B cell (primary cell): ENCODE data around the gene BNIP2. TPM values are rescaled to one million over a fixed set of nuclear protein-coding genes. Genes with fewer than 3 reads are reported as not detected.

Experiments used
- ATAC-seq: fragments of 200-7000 bp; cut with Tn5 transposase; one replicate; pipeline ENCODE4 v1.10.0; 2021; ENCODE audit warnings: low read depth, mild to moderate bottlenecking, moderate number of reproducible peaks, moderate library complexity
- CTCF ChIA-PET: fragments of 350-600 bp; sonication (Branson Sonifier 250); formaldehyde crosslinking; loops from one replicate; lab custom pipeline; 2021; ENCODE audit warnings: antibody characterized with exemption, inconsistent platforms; lab: Charles Lee
- POLR2A ChIA-PET: fragments of 350-600 bp; sonication (Branson Sonifier 250); formaldehyde crosslinking; loops from one replicate; lab custom pipeline; 2021; ENCODE audit warnings: antibody characterized with exemption; lab: Charles Lee
- DNase-seq: peaks from one replicate; pipeline ENCODE4 v3.0.0; 2013
- H2AFZ ChIP-seq: 2 replicates; pipeline ENCODE4 v1.6.1; 2012; ENCODE audit warnings: mild to moderate bottlenecking, low read depth, low read length; ENCODE audit not compliant: insufficient read depth, poor library complexity, severe bottlenecking
- H3K27ac ChIP-seq, 2 donors: 1 replicate in 1 of 2; 2 replicates in 1 of 2; pipeline ENCODE4 v1.5.1; 2012 to 2013; ENCODE audit warnings: low read length in 2 of 2, mild to moderate bottlenecking in 2 of 2, moderate library complexity in 1 of 2
- H3K27me3 ChIP-seq, 4 experiments: fragments of 200-600 bp in 1 of 4; sonication (generic) in 1 of 4; replicated peaks in 1 of 4; 1 replicate in 2 of 4; 2 replicates in 2 of 4; pipeline versions ENCODE4 v1.6.1 to v1.7.0; 2013 to 2016; ENCODE audit warnings: low read length in 3 of 4, mild to moderate bottlenecking in 2 of 4, mixed read lengths in 1 of 4, moderate library complexity in 1 of 4; ENCODE audit not compliant: insufficient read depth in 4 of 4, control insufficient read depth in 3 of 4; ENCODE audit errors: control extremely low read depth in 1 of 4
- H3K36me3 ChIP-seq, 2 experiments: replicated peaks in 1 of 2; 1 replicate in 1 of 2; 2 replicates in 1 of 2; pipeline versions ENCODE4 v1.6.1 to v1.7.1; 2013; ENCODE audit warnings: low read length in 1 of 2; ENCODE audit not compliant: insufficient read depth in 2 of 2, control insufficient read depth in 1 of 2; ENCODE audit errors: control extremely low read depth in 1 of 2, extremely low read depth in 1 of 2
- H3K4me1 ChIP-seq, 2 donors: fragments of 200-600 bp in 1 of 2; sonication (generic) in 1 of 2; 1 replicate in 1 of 2; 2 replicates in 1 of 2; pipeline versions ENCODE4 v1.5.1 to v1.6.1; 2013 to 2017; ENCODE audit warnings: low read length in 2 of 2; ENCODE audit not compliant: control insufficient read depth in 2 of 2, insufficient read depth in 2 of 2
- H3K4me2 ChIP-seq: replicated peaks from 2 replicates; pipeline ENCODE3; 2012; ENCODE audit warnings: mild to moderate bottlenecking, low read depth, low read length; ENCODE audit not compliant: poor library complexity, severe bottlenecking
- H3K4me3 ChIP-seq, 5 experiments: fragments of 200-600 bp in 1 of 5; sonication (generic) in 1 of 5; 1 replicate in 3 of 5; 2 replicates in 2 of 5; pipeline versions ENCODE4 v1.5.1 to v1.7.0; 2011 to 2016; ENCODE audit warnings: low read length in 4 of 5, mild to moderate bottlenecking in 4 of 5, low read depth in 2 of 5, control low read depth in 1 of 5, moderate library complexity in 1 of 5; ENCODE audit not compliant: insufficient read depth in 1 of 5; ENCODE audit errors: control extremely low read depth in 1 of 5, extremely low read depth in 1 of 5
- H3K79me2 ChIP-seq: fragments of 200-600 bp; sonication (generic); one replicate; pipeline ENCODE4 v1.6.0; 2016; ENCODE audit warnings: low read length; ENCODE audit not compliant: control insufficient read depth, insufficient read depth
- H3K9ac ChIP-seq: fragments of 200-600 bp; sonication (generic); 2 replicates; pipeline ENCODE4 v1.6.1; 2017; ENCODE audit warnings: mild to moderate bottlenecking, low read length, moderate library complexity
- H3K9me3 ChIP-seq, 3 donors: one replicate each; pipeline versions ENCODE4 v1.6.1 to v1.7.1; 2013; ENCODE audit warnings: low read length in 2 of 3; ENCODE audit not compliant: control insufficient read depth in 2 of 3, insufficient read depth in 1 of 3; ENCODE audit errors: control extremely low read depth in 1 of 3
- H4K20me1 ChIP-seq: 2 replicates; pipeline ENCODE4 v1.6.0; 2012; ENCODE audit warnings: mild to moderate bottlenecking, low read length; ENCODE audit not compliant: insufficient read depth, control insufficient read depth, poor library complexity, severe bottlenecking
- H3K27ac Mint-ChIP-seq: one replicate; pipeline ENCODE4 v1.8.0; 2021; ENCODE audit warnings: mixed read lengths
- H3K27me3 Mint-ChIP-seq: one replicate; pipeline ENCODE4 v1.8.0; 2021; ENCODE audit warnings: mixed read lengths
- H3K4me1 Mint-ChIP-seq: one replicate; pipeline ENCODE4 v1.8.0; 2021; ENCODE audit warnings: mixed read lengths
- H3K4me3 Mint-ChIP-seq: one replicate; pipeline ENCODE4 v1.8.0; 2021; ENCODE audit warnings: mixed read lengths
- H3K9me3 Mint-ChIP-seq: one replicate; pipeline ENCODE4 v1.8.0; 2022; ENCODE audit warnings: mixed read lengths; ENCODE audit not compliant: insufficient read depth
- CTCF ChIP-seq: fragments of 200-600 bp; IDR thresholded peaks from one replicate; pipeline ENCODE4 v1.8.0; 2022; ENCODE audit warnings: antibody characterized with exemption, mild to moderate bottlenecking
- EZH2 ChIP-seq: IDR thresholded peaks from 2 replicates; pipeline ENCODE4 v1.6.1; 2012; ENCODE audit warnings: borderline replicate concordance, low read depth, mild to moderate bottlenecking, moderate library complexity, low read length; ENCODE audit not compliant: insufficient read depth, poor library complexity, severe bottlenecking
- WGBS: methylation state at CpG from one replicate; pipeline ENCODE4 v1.1.5; 2013; ENCODE audit warnings: missing lambda C conversion rate; ENCODE audit not compliant: insufficient coverage; 5-methylcytosine and 5-hydroxymethylcytosine counted together
- intact Hi-C: fragments of 100-400 bp; cut with micrococcal nuclease; formaldehyde crosslinking; loops from one replicate; pipeline ENCODE4 v1.10.0; 2022
- polyA plus RNA-seq: library from polyadenylated mRNA; depleted of rRNA; stranded (reverse); fragments of >200 nt; gene quantifications from 2 replicates; pipeline ENCODE4 v1.2.3, GENCODE V29; 2012
- total RNA-seq, 2 donors: library from RNA; stranded (reverse); fragments of 120-200 nt in 1 of 2; gene quantifications; 1 replicate in 1 of 2; 2 replicates in 1 of 2; pipeline versions ENCODE4 v1.2.3 to v1.2.4, GENCODE V29; 2013 to 2022

BNIP2 gene
- total and polyA plus RNA-seq, 2 donors (not counting 1 experiment from before 2014, with no cell fraction given) = 21.3 to 91.2 TPM

GRCh38 chr15:59722476-59722875 is 33.4 kb upstream of the BNIP2 start:
- Histone ChIP-seq H4K20me1 (no peaks in the 10 kb centered on the region), H3K4me3 (no peak overlapping the region), H3K9ac (no peak overlapping the region), H3K79me2 (no peaks in the 10 kb centered on the region), H3K36me3 (no peaks in the 10 kb centered on the region), H3K27me3 (no peaks in the 10 kb centered on the region), H3K4me1 (no peaks in the 10 kb centered on the region), H3K4me2 (no peak overlapping the region), H2AFZ (no peak overlapping the region), H3K9me3 (no peaks in the 10 kb centered on the region), H3K27ac (no peak overlapping the region)
- intact Hi-C loops = no loop called here
- ATAC-seq (no peak), DNase-seq (no peak)
- H3K27ac Mint-ChIP-seq = no peak overlapping the region
- no peaks in the 10 kb centered on the region for H3K9me3 Mint-ChIP-seq
- no peaks in the 10 kb centered on the region for H3K4me1 Mint-ChIP-seq
- POLR2A ChIA-PET = no interaction called here
- WGBS = 100% methylated on average over 2 of the region's 7 CpGs
- H3K27me3 Mint-ChIP-seq = peaks cover 9% of the 10 kb centered on the region
- TF ChIP-seq CTCF (no peak), EZH2 (no peak)
- H3K4me3 Mint-ChIP-seq = no peak overlapping the region
- CTCF ChIA-PET = interaction anchor here (1.0 kb wide), 1 partner anchor 798 kb away, joined by 3 read pairs; no protein-coding TSS in a partner anchor

GRCh38 chr15:59722037-59722436 is 32.9 kb upstream of the BNIP2 start:
- H3K4me3 ChIP-seq = no peak overlapping the region
- Mint-ChIP-seq H3K27ac (no peak overlapping the region), H3K9me3 (no peaks in the 10 kb centered on the region), H3K4me1 (no peaks in the 10 kb centered on the region), H3K27me3 (peaks cover 9% of the 10 kb centered on the region), H3K4me3 (no peak overlapping the region)
- TF ChIP-seq EZH2 = no peak
- no peak for TF ChIP-seq CTCF
- no peaks in the 10 kb centered on the region for H3K36me3 ChIP-seq
- no peak overlapping the region for H2AFZ ChIP-seq
- 99% methylated on average over 6 of the region's 7 CpGs for WGBS
- H3K9me3 ChIP-seq = no peaks in the 10 kb centered on the region
- no peak overlapping the region for H3K27ac ChIP-seq
- no peaks in the 10 kb centered on the region for H3K27me3 ChIP-seq
- no peaks in the 10 kb centered on the region for H4K20me1 ChIP-seq
- intact Hi-C loops = no loop called here
- no peaks in the 10 kb centered on the region for H3K4me1 ChIP-seq
- H3K79me2 ChIP-seq = no peaks in the 10 kb centered on the region
- ChIA-PET CTCF (interaction anchor here (1.0 kb wide), 1 partner anchor 799 kb away, joined by 3 read pairs; no protein-coding TSS in a partner anchor), POLR2A (no interaction called here)
- ATAC-seq (no peak), DNase-seq (no peak)
- H3K4me2 ChIP-seq = no peak overlapping the region
- H3K9ac ChIP-seq = no peak overlapping the region
